Neural cell (in vitro differentiated cells): Measurements from ENCODE around the gene ME3. TPM values are rescaled to one million over a fixed set of nuclear protein-coding genes. Genes with fewer than 3 reads are reported as not detected.

Source experiments
- H2AFZ ChIP-seq: fragments of 200-600, 300-800 bp; sonication (generic), shearing (Covaris generic); 2 replicates; pipeline ENCODE4 v1.6.0; 2014; ENCODE audit warnings: low read depth, mild to moderate bottlenecking, antibody characterized with exemption, low read length, moderate library complexity
- H3F3A ChIP-seq: fragments of 200-600 bp; shearing (Covaris generic); 2 replicates; pipeline ENCODE4 v1.6.1; 2016; ENCODE audit warnings: mild to moderate bottlenecking, moderate library complexity, mixed read lengths, antibody characterized with exemption, low read length; ENCODE audit not compliant: insufficient read depth, poor library complexity, severe bottlenecking
- H3K27ac ChIP-seq: fragments of 200-600, 300-800 bp; sonication (generic), shearing (Covaris generic); 2 replicates; pipeline ENCODE4 v1.5.1; 2014; ENCODE audit warnings: mild to moderate bottlenecking, low read length, moderate library complexity
- H3K27me3 ChIP-seq: fragments of 300-800, 200-600 bp; sonication (generic), shearing (Covaris generic); 2 replicates; pipeline ENCODE4 v1.6.0; 2014; ENCODE audit warnings: mild to moderate bottlenecking, low read depth, low read length, moderate library complexity; ENCODE audit not compliant: insufficient read depth
- H3K36me3 ChIP-seq: fragments of 300-800, 200-600 bp; sonication (generic), shearing (Covaris generic); 2 replicates; pipeline ENCODE4 v1.5.1; 2014; ENCODE audit warnings: mild to moderate bottlenecking, antibody characterized with exemption, low read length, moderate library complexity; ENCODE audit not compliant: insufficient read depth
- H3K4me2 ChIP-seq: fragments of 300-800, 200-600 bp; sonication (generic), shearing (Covaris generic); 2 replicates; pipeline ENCODE4 v1.6.0; 2014; ENCODE audit warnings: mild to moderate bottlenecking, low read length
- H3K4me3 ChIP-seq: fragments of 300-800, 200-600 bp; sonication (generic), shearing (Covaris generic); 2 replicates; pipeline ENCODE4 v1.5.1; 2014; ENCODE audit warnings: mild to moderate bottlenecking, low read length, moderate library complexity
- H3K79me2 ChIP-seq: fragments of 200-600 bp; shearing (Covaris generic); replicated peaks from 2 replicates; pipeline ENCODE4 v1.6.0; 2014; ENCODE audit warnings: mild to moderate bottlenecking, low read length, moderate library complexity; ENCODE audit not compliant: insufficient read depth
- H3K9ac ChIP-seq: fragments of 300-800, 200-600 bp; sonication (generic), shearing (Covaris generic); 2 replicates; pipeline ENCODE4 v1.6.1; 2016; ENCODE audit warnings: mild to moderate bottlenecking, low read length, mixed read lengths
- H3K9me2 ChIP-seq: fragments of 200-600 bp; shearing (Covaris generic); 2 replicates; pipeline ENCODE4 v1.6.1; 2016; ENCODE audit warnings: mild to moderate bottlenecking, low read length, mixed read lengths; ENCODE audit not compliant: insufficient read depth
- H3K9me3 ChIP-seq: fragments of 200-600, 300-800 bp; sonication (generic), shearing (Covaris generic); 2 replicates; pipeline ENCODE4 v1.6.1; 2016; ENCODE audit warnings: mild to moderate bottlenecking, mixed run types, low read length, moderate library complexity, mixed read lengths
- H4K20me1 ChIP-seq: fragments of 200-600 bp; shearing (Covaris generic); 2 replicates; pipeline ENCODE4 v1.6.1; 2016; ENCODE audit warnings: mild to moderate bottlenecking, mixed run types; ENCODE audit not compliant: insufficient read depth
- EP300 ChIP-seq: fragments of 450-650 bp; conservative IDR thresholded peaks from 2 replicates; pipeline ENCODE4 v1.6.1; 2014; ENCODE audit warnings: antibody characterized with exemption, mild to moderate bottlenecking, moderate library complexity; ENCODE audit not compliant: poor library complexity, severe bottlenecking
- EZH2 ChIP-seq: fragments of 200-600, 300-800 bp; shearing (Covaris generic), sonication (generic); IDR thresholded peaks from 2 replicates; pipeline ENCODE4 v1.6.1; 2014; ENCODE audit warnings: antibody characterized with exemption, low read length, borderline replicate concordance, mild to moderate bottlenecking; ENCODE audit not compliant: insufficient read depth, poor library complexity, severe bottlenecking
- MXI1 ChIP-seq: fragments of 450-650 bp; conservative IDR thresholded peaks from 2 replicates; pipeline ENCODE4 v1.6.1; 2014; ENCODE audit warnings: antibody characterized with exemption, mild to moderate bottlenecking; ENCODE audit not compliant: poor library complexity, severe bottlenecking
- POLR2AphosphoS5 ChIP-seq: IDR thresholded peaks from 2 replicates; pipeline ENCODE4 v1.6.1; 2012
- RAD21 ChIP-seq: fragments of 450-650 bp; conservative IDR thresholded peaks from 2 replicates; pipeline ENCODE4 v1.6.1; 2014; ENCODE audit warnings: antibody characterized with exemption, mild to moderate bottlenecking, moderate library complexity
- SMC3 ChIP-seq: fragments of 450-650 bp; conservative IDR thresholded peaks from 2 replicates; pipeline ENCODE4 v1.6.1; 2014; ENCODE audit warnings: antibody characterized with exemption, mild to moderate bottlenecking, moderate library complexity; ENCODE audit not compliant: poor library complexity
- TAF1 ChIP-seq: IDR thresholded peaks from 2 replicates; pipeline ENCODE4 v1.6.1; 2012; ENCODE audit warnings: low read depth
- polyA plus RNA-seq: library from polyadenylated mRNA; depleted of rRNA; stranded (reverse); fragments of >200 nt; gene quantifications from 2 replicates; pipeline ENCODE4 v1.2.3, GENCODE V29; 2014
- TF ChIP-seq, protein P1 (sequence below): fragments of 450-650 bp; IDR thresholded peaks from 2 replicates; pipeline ENCODE4 v1.5.1; 2014; ENCODE audit warnings: antibody characterized with exemption, mild to moderate bottlenecking, moderate library complexity; ENCODE audit not compliant: poor library complexity, severe bottlenecking
- TF ChIP-seq, protein P2 (sequence below): IDR thresholded peaks from 2 replicates; pipeline ENCODE4 v1.6.1; 2012; ENCODE audit warnings: borderline replicate concordance

The ME3 gene
- polyA plus RNA-seq, 1 donor from 2014 or later, result 2.1 TPM

DNA sequence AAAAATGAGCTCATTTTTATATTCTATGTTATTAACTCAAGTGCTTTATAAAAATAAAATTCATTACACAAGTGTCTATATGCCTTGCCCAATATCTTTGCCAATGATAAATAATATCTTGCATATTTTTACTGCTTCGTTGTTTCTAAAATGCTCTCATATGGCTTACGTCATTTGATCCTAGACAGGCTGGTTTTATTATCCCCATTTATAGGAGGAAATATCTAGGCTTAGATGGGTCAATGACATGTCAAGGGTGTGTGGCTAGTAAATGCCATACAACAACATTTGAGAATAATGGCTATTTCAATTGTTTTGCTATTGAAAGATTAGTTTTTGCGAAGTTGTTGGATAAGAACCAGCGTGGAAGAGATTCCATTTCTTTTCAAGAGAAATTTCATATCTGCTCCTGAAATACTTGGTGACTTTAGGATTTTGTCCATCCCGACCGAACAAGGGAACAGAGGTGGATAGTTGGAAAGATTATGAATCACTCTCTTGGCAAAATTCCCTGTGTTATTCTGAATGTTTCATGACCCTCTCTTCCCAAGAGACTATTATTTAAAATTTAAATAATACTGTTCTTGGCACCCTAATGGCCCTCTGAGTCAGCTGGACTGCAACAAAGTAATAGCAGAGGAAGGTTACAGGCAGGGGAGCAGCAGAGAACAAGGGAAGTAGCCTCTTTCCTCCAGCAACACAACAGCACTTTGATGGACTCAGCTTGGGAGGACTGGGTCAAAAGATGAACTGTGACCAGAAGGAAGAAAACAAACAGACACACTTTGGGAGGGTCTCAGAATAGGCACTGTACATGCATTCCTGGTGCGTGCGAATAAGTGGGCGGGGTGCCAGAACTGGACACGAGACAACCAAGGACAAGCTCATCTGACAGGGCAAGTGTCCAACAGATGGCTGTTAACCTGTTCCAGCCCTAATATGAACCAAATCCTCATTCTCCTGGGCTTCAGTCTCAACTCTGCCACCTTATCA, 94.5 kb downstream of the ME3 start:
- H3K9me2 ChIP-seq, result no peaks in the 10 kb centered on the region
- no peaks in the 10 kb centered on the region for H3F3A ChIP-seq
- H3K27ac ChIP-seq, result no peak overlapping the region
- no peaks in the 10 kb centered on the region for H3K36me3 ChIP-seq
- H3K27me3 ChIP-seq, result no peaks in the 10 kb centered on the region
- H3K4me2 ChIP-seq, result no peak overlapping the region
- no peaks in the 10 kb centered on the region for H3K9me3 ChIP-seq
- H4K20me1 ChIP-seq, result no peaks in the 10 kb centered on the region
- no peak for TF ChIP-seq RAD21
- TF ChIP-seq MXI1, result no peak
- TF ChIP-seq EP300, result no peak
- TF ChIP-seq POLR2AphosphoS5, result no peak
- no peak for TF ChIP-seq TAF1
- TF ChIP-seq, protein P1, sequence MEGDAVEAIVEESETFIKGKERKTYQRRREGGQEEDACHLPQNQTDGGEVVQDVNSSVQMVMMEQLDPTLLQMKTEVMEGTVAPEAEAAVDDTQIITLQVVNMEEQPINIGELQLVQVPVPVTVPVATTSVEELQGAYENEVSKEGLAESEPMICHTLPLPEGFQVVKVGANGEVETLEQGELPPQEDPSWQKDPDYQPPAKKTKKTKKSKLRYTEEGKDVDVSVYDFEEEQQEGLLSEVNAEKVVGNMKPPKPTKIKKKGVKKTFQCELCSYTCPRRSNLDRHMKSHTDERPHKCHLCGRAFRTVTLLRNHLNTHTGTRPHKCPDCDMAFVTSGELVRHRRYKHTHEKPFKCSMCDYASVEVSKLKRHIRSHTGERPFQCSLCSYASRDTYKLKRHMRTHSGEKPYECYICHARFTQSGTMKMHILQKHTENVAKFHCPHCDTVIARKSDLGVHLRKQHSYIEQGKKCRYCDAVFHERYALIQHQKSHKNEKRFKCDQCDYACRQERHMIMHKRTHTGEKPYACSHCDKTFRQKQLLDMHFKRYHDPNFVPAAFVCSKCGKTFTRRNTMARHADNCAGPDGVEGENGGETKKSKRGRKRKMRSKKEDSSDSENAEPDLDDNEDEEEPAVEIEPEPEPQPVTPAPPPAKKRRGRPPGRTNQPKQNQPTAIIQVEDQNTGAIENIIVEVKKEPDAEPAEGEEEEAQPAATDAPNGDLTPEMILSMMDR, result no peak
- TF ChIP-seq EZH2, result no peak
- TF ChIP-seq, protein P2, sequence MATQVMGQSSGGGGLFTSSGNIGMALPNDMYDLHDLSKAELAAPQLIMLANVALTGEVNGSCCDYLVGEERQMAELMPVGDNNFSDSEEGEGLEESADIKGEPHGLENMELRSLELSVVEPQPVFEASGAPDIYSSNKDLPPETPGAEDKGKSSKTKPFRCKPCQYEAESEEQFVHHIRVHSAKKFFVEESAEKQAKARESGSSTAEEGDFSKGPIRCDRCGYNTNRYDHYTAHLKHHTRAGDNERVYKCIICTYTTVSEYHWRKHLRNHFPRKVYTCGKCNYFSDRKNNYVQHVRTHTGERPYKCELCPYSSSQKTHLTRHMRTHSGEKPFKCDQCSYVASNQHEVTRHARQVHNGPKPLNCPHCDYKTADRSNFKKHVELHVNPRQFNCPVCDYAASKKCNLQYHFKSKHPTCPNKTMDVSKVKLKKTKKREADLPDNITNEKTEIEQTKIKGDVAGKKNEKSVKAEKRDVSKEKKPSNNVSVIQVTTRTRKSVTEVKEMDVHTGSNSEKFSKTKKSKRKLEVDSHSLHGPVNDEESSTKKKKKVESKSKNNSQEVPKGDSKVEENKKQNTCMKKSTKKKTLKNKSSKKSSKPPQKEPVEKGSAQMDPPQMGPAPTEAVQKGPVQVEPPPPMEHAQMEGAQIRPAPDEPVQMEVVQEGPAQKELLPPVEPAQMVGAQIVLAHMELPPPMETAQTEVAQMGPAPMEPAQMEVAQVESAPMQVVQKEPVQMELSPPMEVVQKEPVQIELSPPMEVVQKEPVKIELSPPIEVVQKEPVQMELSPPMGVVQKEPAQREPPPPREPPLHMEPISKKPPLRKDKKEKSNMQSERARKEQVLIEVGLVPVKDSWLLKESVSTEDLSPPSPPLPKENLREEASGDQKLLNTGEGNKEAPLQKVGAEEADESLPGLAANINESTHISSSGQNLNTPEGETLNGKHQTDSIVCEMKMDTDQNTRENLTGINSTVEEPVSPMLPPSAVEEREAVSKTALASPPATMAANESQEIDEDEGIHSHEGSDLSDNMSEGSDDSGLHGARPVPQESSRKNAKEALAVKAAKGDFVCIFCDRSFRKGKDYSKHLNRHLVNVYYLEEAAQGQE, result no peak
- no peak overlapping the region for H3K4me3 ChIP-seq
- H2AFZ ChIP-seq, result no peak overlapping the region
- no peak overlapping the region for H3K9ac ChIP-seq
- H3K79me2 ChIP-seq, result no peaks in the 10 kb centered on the region

DNA sequence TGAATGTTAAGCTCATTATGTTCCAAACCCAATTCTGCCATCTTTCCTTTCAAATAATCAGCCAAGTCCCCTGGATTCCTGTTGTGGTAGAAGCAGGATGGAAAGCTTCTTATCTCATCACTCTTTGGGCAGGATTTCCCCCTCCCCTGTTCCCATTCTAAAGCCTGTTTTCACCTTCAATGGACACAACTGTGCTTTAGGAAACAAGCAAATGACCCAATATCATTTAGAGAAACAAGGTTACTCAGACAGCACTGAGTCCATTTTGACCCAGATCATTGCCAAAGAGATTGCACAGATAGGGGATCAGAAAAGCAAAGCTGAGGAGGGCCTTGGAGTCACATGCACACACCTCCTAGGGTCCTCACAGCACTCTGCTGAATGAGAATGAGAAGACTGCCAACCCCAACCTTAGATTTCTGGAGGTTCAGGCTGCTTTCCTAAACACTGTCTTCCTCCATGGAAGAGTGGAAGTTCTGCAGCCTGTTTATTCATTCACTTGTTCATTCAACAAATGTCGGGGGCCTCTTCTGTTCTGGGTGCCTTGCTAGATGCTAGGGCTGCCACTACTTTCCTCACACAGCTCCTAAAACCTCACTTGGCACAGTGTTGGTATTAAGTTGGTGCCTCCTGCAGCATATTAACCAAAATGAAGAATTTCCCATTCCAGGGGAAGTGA, 95.3 kb downstream of the ME3 start:
- Histone ChIP-seq H3K4me3 (no peak overlapping the region), H3K9ac (no peak overlapping the region), H2AFZ (no peak overlapping the region), H4K20me1 (no peaks in the 10 kb centered on the region), H3F3A (no peaks in the 10 kb centered on the region), H3K36me3 (no peaks in the 10 kb centered on the region), H3K27me3 (no peaks in the 10 kb centered on the region), H3K9me3 (no peaks in the 10 kb centered on the region), H3K9me2 (no peaks in the 10 kb centered on the region), H3K4me2 (no peak overlapping the region), H3K79me2 (no peaks in the 10 kb centered on the region), H3K27ac (no peak overlapping the region)
- TF ChIP-seq EP300 (no peak), RAD21 (no peak), TAF1 (no peak), SMC3 (no peak), MXI1 (no peak), EZH2 (no peak), POLR2AphosphoS5 (no peak)
- TF ChIP-seq, protein P2, result no peak
- TF ChIP-seq, protein P1, result no peak
